SU-DHL-6 (cell line): ENCODE results near the gene UBB.

ENCODE experiments used
- H2AFZ ChIP-seq: fragments of 200-600 bp; sonication (generic); 2 replicates; pipeline ENCODE4 v1.6.1; 2014; ENCODE audit warnings: low read depth, mild to moderate bottlenecking, moderate library complexity, mixed read lengths, antibody characterized with exemption, low read length; ENCODE audit not compliant: severe bottlenecking
- H3F3A ChIP-seq: fragments of 200-600 bp; shearing (Covaris generic); 2 replicates; pipeline ENCODE4 v1.6.0; 2016; ENCODE audit warnings: antibody characterized with exemption, mild to moderate bottlenecking; ENCODE audit not compliant: insufficient read depth
- H3K27ac ChIP-seq: fragments of 200-600 bp; sonication (generic); 2 replicates; pipeline ENCODE4 v1.5.1; 2016; ENCODE audit warnings: low read depth, mild to moderate bottlenecking, low read length, moderate library complexity, mixed read lengths
- H3K27me3 ChIP-seq: fragments of 200-600 bp; sonication (generic), shearing (Covaris generic); 2 replicates; pipeline ENCODE4 v1.6.0; 2014; ENCODE audit warnings: mild to moderate bottlenecking, low read length
- H3K36me3 ChIP-seq: fragments of 200-600 bp; sonication (generic); 2 replicates; pipeline ENCODE4 v1.6.1; 2014; ENCODE audit warnings: mild to moderate bottlenecking, low read length, mixed read lengths
- H3K4me2 ChIP-seq: fragments of 300-600, 200-600 bp; shearing (Covaris generic), sonication (generic); 2 replicates; pipeline ENCODE4 v1.6.0; 2014; ENCODE audit warnings: low read length, low read depth, mild to moderate bottlenecking; ENCODE audit not compliant: poor library complexity, severe bottlenecking
- H3K4me3 ChIP-seq: fragments of 200-600 bp; sonication (generic); 2 replicates; pipeline ENCODE4 v1.5.1; 2014; ENCODE audit warnings: antibody characterized with exemption, low read length, mild to moderate bottlenecking, mixed read lengths; ENCODE audit not compliant: insufficient read depth, poor library complexity, severe bottlenecking
- H3K79me2 ChIP-seq: fragments of 200-600 bp; sonication (generic); 2 replicates; pipeline ENCODE4 v1.6.1; 2014; ENCODE audit warnings: mild to moderate bottlenecking, low read length, moderate library complexity; ENCODE audit not compliant: insufficient read depth
- H3K9ac ChIP-seq: fragments of 200-600 bp; sonication (generic); 2 replicates; pipeline ENCODE4 v1.7.0; 2014; ENCODE audit warnings: mild to moderate bottlenecking, low read length
- H3K9me2 ChIP-seq: fragments of 200-600 bp; sonication (generic); replicated peaks from 2 replicates; pipeline ENCODE4 v1.6.1; 2014; ENCODE audit warnings: low read length; ENCODE audit not compliant: insufficient read depth
- H3K9me3 ChIP-seq: fragments of 200-600 bp; sonication (generic); 2 replicates; pipeline ENCODE4 v1.6.1; 2014; ENCODE audit warnings: low read length, mixed read lengths; ENCODE audit not compliant: insufficient read depth
- H4K20me1 ChIP-seq: fragments of 200-600 bp; sonication (generic); 2 replicates; pipeline ENCODE4 v1.6.1; 2014; ENCODE audit warnings: low read depth, mild to moderate bottlenecking, antibody characterized with exemption, low read length, moderate library complexity, mixed read lengths
- CTCF ChIP-seq: fragments of 200-600 bp; sonication (generic); IDR thresholded peaks from one replicate; pipeline ENCODE4 v1.5.1; 2017; ENCODE audit warnings: antibody characterized with exemption, mild to moderate bottlenecking, low read length, moderate library complexity; ENCODE audit not compliant: insufficient read depth, poor library complexity, severe bottlenecking
- EZH2phosphoT487 ChIP-seq: fragments of 200-600 bp; sonication (generic), shearing (Covaris generic); conservative IDR thresholded peaks from 2 replicates; pipeline ENCODE4 v1.6.1; 2018; ENCODE audit warnings: mild to moderate bottlenecking, antibody characterized with exemption, low read length, moderate library complexity, mixed read lengths

The UBB gene

DNA sequence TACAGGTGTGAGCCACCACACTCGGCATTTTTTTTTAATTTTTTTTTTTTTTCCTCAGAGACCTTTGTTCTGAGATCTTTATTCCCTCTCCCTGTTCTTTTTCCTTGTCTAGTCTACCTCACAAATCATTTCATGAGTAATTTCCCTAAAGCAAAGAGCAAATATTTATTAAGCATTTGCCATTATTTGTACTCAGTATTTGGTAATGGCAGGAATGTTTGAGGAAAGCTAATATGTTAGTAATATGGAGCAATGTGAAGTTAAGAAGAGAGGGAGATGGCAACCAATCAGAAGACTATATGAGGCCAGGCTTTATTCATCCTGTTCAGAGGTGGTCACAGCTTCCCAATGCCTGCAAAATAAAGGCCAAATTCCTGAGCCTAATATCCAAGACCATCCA is 40.9 kb upstream of the UBB start:
- H3K9me2 ChIP-seq: no peaks in the 10 kb centered on the region
- peaks cover 4% of the 10 kb centered on the region; the same call in 1 of the 2 replicates for H3F3A ChIP-seq
- no peaks in the 10 kb centered on the region for H3K9me3 ChIP-seq
- no peak overlapping the region for H3K27ac ChIP-seq
- H3K27me3 ChIP-seq: no peaks in the 10 kb centered on the region
- no peak overlapping the region for H3K9ac ChIP-seq
- no peak overlapping the region for H3K4me2 ChIP-seq
- no peak overlapping the region for H2AFZ ChIP-seq
- TF ChIP-seq CTCF: no peak
- no peak for TF ChIP-seq EZH2phosphoT487
- no peak overlapping the region for H3K4me3 ChIP-seq
- H3K79me2 ChIP-seq: no peaks in the 10 kb centered on the region
- H4K20me1 ChIP-seq: no peaks in the 10 kb centered on the region
- H3K36me3 ChIP-seq: no peaks in the 10 kb centered on the region

- Histone ChIP-seq H3K79me2 (no peaks in the 10 kb centered on the region), H3K27ac (no peak overlapping the region), H3K36me3 (peaks cover 8% of the 10 kb centered on the region; the same call in 1 of the 2 replicates)
Observed at GRCh38 chr17:16342979-16343378, 37.9 kb upstream of the UBB start.

DNA sequence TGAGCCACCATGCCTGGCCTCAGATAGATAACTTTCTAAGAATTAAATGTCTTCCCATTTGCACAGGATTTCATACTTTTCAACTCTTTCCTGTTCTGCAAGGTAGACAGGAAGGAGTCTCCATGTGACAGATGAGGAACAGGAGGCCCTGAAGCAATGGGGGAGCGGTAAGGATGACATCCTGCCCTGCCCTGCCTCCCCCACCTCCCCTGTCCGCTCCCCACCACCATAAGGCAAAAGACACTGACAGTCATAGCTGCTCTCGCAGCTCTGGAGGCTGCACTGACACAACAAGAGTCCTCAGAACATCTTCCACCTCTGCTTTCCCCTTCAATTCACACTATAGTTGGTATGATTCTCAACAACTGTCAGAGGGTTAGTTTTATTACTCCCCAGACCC is 37.3 kb upstream of the UBB start:
- Histone ChIP-seq H3K4me2 (no peak overlapping the region), H3K27me3 (no peaks in the 10 kb centered on the region)

More at GRCh38 chr17:16342979-16343378, 37.9 kb upstream of the UBB start:
- TF ChIP-seq EZH2phosphoT487 (no peak), CTCF (no peak)
- Histone ChIP-seq H3K4me3 (no peak overlapping the region), H3K9me3 (no peaks in the 10 kb centered on the region), H3K9ac (no peak overlapping the region), H3K4me2 (no peak overlapping the region), H2AFZ (no peak overlapping the region), H4K20me1 (no peaks in the 10 kb centered on the region), H3K27me3 (no peaks in the 10 kb centered on the region), H3F3A (peaks cover 4% of the 10 kb centered on the region; the same call in 1 of the 2 replicates), H3K9me2 (no peaks in the 10 kb centered on the region)

More for the DNA sequence above, 37.3 kb upstream of the UBB start:
- Histone ChIP-seq H3K79me2 (no peaks in the 10 kb centered on the region; the same call in 1 of the 2 replicates), H2AFZ (no peak overlapping the region), H3K9ac (no peak overlapping the region), H3K9me3 (no peaks in the 10 kb centered on the region), H3F3A (peaks cover 4% of the 10 kb centered on the region; the same call in 1 of the 2 replicates), H4K20me1 (no peaks in the 10 kb centered on the region), H3K36me3 (peaks cover 9% of the 10 kb centered on the region; the same call in 1 of the 2 replicates), H3K4me3 (no peak overlapping the region), H3K27ac (no peak overlapping the region), H3K9me2 (no peaks in the 10 kb centered on the region)
- TF ChIP-seq CTCF (no peak), EZH2phosphoT487 (no peak)
